ENCODE results near the gene USP17L29. TPM values are rescaled to one million over a fixed set of nuclear protein-coding genes. Genes with fewer than 3 reads are reported as not detected.
"Not testable (repeated sequence)": the region's sequence is repeated elsewhere in the genome, so short reads cannot be mapped to it uniquely, and the experiment has no call there.

The USP17L29 gene
- total RNA-seq, result not detected
- total RNA-seq (2013), result not detected

DNA sequence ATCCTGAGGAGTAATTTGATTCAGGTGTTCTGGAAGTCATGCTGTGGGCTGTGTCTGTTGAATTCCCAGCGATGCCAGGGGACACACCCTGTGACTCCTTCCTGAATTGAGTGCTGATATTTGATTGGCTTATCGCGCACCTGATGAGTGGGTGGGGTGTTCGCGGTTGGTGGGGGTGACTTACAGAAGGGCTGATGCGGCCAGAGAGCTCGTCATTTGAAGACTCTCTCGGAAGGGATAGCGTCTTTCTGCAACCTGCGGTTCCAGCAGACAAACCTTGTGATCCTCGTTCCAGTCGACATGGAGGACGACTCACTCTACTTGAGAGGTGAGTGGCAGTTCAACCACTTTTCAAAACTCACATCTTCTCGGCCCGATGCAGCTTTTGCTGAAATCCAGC is at the start of gene USP17L29:
TSS of gene USP17L29 (plus strand) at position 301 of the 400 bp plus-strand sequence. CDS start at position 301, 0 bp downstream.
- intact Hi-C loops (cut with micrococcal nuclease); H3K36me3 Mint-ChIP-seq; H3K27me3 ChIP-seq (ENCODE audit: control insufficient read depth, insufficient read depth, low read length); H3K9me3 ChIP-seq (ENCODE audit: control insufficient read depth, insufficient read depth, low read length); H3K4me1 ChIP-seq (ENCODE audit: control insufficient read depth, insufficient read depth, low read length); H3K4me3 Mint-ChIP-seq; H3K27me3 Mint-ChIP-seq (ENCODE audit: low read depth in 2 of 2); H3K9me3 Mint-ChIP-seq; H3K27ac ChIP-seq (ENCODE audit: low read length); H3K4me3 ChIP-seq (ENCODE audit: low read length); ATAC-seq; H3K4me1 Mint-ChIP-seq; DNase-seq; H3K27ac Mint-ChIP-seq; H3K36me3 ChIP-seq (ENCODE audit: control insufficient read depth, insufficient read depth, low read length): not testable (repeated sequence)
- no CpG with 5 or more reads among the region's 15 CpGs for WGBS (ENCODE audit: insufficient coverage)

- H3K27me3 Mint-ChIP-seq (ENCODE audit: low read depth in 2 of 2); intact Hi-C loops (cut with micrococcal nuclease); H3K36me3 ChIP-seq (ENCODE audit: control insufficient read depth, insufficient read depth, low read length); H3K4me1 ChIP-seq (ENCODE audit: control insufficient read depth, insufficient read depth, low read length); H3K27ac ChIP-seq (ENCODE audit: low read length); H3K27me3 ChIP-seq (ENCODE audit: control insufficient read depth, insufficient read depth, low read length); H3K9me3 ChIP-seq (ENCODE audit: control insufficient read depth, insufficient read depth, low read length); H3K27ac Mint-ChIP-seq; H3K4me3 Mint-ChIP-seq; H3K9me3 Mint-ChIP-seq; H3K4me1 Mint-ChIP-seq; DNase-seq; H3K36me3 Mint-ChIP-seq; H3K4me3 ChIP-seq (ENCODE audit: low read length); ATAC-seq: not testable (repeated sequence)
- no CpG with 5 or more reads among the region's 13 CpGs for WGBS (ENCODE audit: insufficient coverage)
These were observed 29.2 kb upstream of the USP17L29 start for GRCh38 chr4:9324191-9324590.

- intact Hi-C loops (cut with micrococcal nuclease); H3K36me3 Mint-ChIP-seq; H3K4me3 ChIP-seq (ENCODE audit: low read length); ATAC-seq; H3K4me1 Mint-ChIP-seq; H3K4me1 ChIP-seq (ENCODE audit: control insufficient read depth, insufficient read depth, low read length); DNase-seq; H3K36me3 ChIP-seq (ENCODE audit: control insufficient read depth, insufficient read depth, low read length); H3K9me3 ChIP-seq (ENCODE audit: control insufficient read depth, insufficient read depth, low read length); H3K27ac Mint-ChIP-seq; H3K27me3 Mint-ChIP-seq (ENCODE audit: low read depth in 2 of 2); H3K27me3 ChIP-seq (ENCODE audit: control insufficient read depth, insufficient read depth, low read length); H3K27ac ChIP-seq (ENCODE audit: low read length); H3K4me3 Mint-ChIP-seq; H3K9me3 Mint-ChIP-seq: not testable (repeated sequence)
- WGBS (ENCODE audit: insufficient coverage), result no CpG with 5 or more reads among the region's 15 CpGs
These were observed 28.6 kb upstream of the USP17L29 start, which contains the start of gene USP17L24 for GRCh38 chr4:9324865-9325264. Gene USP17L24 (plus strand): TSS chr4:9325165. CDS start chr4:9325165, 0 bp downstream.

DNA sequence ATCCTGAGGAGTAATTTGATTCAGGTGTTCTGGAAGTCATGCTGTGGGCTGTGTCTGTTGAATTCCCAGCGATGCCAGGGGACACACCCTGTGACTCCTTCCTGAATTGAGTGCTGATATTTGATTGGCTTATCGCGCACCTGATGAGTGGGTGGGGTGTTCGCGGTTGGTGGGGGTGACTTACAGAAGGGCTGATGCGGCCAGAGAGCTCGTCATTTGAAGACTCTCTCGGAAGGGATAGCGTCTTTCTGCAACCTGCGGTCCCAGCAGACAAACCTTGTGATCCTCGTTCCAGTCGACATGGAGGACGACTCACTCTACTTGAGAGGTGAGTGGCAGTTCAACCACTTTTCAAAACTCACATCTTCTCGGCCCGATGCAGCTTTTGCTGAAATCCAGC is 23.8 kb upstream of the USP17L29 start, which contains the start of gene USP17L25:
TSS of gene USP17L25 (plus strand) at position 301 of the 400 bp plus-strand sequence. CDS start at position 301, 0 bp downstream.
- H3K4me3 ChIP-seq (ENCODE audit: low read length); H3K4me1 ChIP-seq (ENCODE audit: control insufficient read depth, insufficient read depth, low read length); H3K27ac Mint-ChIP-seq; DNase-seq; H3K9me3 Mint-ChIP-seq; ATAC-seq; H3K9me3 ChIP-seq (ENCODE audit: control insufficient read depth, insufficient read depth, low read length); H3K27ac ChIP-seq (ENCODE audit: low read length); intact Hi-C loops (cut with micrococcal nuclease); H3K27me3 ChIP-seq (ENCODE audit: control insufficient read depth, insufficient read depth, low read length); H3K27me3 Mint-ChIP-seq (ENCODE audit: low read depth in 2 of 2); H3K4me3 Mint-ChIP-seq; H3K36me3 Mint-ChIP-seq; H3K36me3 ChIP-seq (ENCODE audit: control insufficient read depth, insufficient read depth, low read length); H3K4me1 Mint-ChIP-seq: not testable (repeated sequence)
- no CpG with 5 or more reads among the region's 15 CpGs for WGBS (ENCODE audit: insufficient coverage)

DNA sequence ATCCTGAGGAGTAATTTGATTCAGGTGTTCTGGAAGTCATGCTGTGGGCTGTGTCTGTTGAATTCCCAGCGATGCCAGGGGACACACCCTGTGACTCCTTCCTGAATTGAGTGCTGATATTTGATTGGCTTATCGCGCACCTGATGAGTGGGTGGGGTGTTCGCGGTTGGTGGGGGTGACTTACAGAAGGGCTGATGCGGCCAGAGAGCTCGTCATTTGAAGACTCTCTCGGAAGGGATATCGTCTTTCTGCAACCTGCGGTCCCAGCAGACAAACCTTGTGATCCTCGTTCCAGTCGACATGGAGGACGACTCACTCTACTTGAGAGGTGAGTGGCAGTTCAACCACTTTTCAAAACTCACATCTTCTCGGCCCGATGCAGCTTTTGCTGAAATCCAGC is 19.1 kb upstream of the USP17L29 start, which contains the start of gene USP17L26:
TSS of gene USP17L26 (plus strand) at position 301 of the 400 bp plus-strand sequence. CDS start at position 301, 0 bp downstream.
- intact Hi-C loops (cut with micrococcal nuclease); DNase-seq; H3K27ac ChIP-seq (ENCODE audit: low read length); H3K27me3 ChIP-seq (ENCODE audit: control insufficient read depth, insufficient read depth, low read length); H3K4me3 Mint-ChIP-seq; H3K9me3 ChIP-seq (ENCODE audit: control insufficient read depth, insufficient read depth, low read length); H3K36me3 Mint-ChIP-seq; H3K9me3 Mint-ChIP-seq; H3K4me1 ChIP-seq (ENCODE audit: control insufficient read depth, insufficient read depth, low read length); H3K36me3 ChIP-seq (ENCODE audit: control insufficient read depth, insufficient read depth, low read length); H3K27me3 Mint-ChIP-seq (ENCODE audit: low read depth in 2 of 2); H3K27ac Mint-ChIP-seq; H3K4me1 Mint-ChIP-seq; H3K4me3 ChIP-seq (ENCODE audit: low read length); ATAC-seq: not testable (repeated sequence)
- WGBS (ENCODE audit: insufficient coverage), result no CpG with 5 or more reads among the region's 15 CpGs

DNA sequence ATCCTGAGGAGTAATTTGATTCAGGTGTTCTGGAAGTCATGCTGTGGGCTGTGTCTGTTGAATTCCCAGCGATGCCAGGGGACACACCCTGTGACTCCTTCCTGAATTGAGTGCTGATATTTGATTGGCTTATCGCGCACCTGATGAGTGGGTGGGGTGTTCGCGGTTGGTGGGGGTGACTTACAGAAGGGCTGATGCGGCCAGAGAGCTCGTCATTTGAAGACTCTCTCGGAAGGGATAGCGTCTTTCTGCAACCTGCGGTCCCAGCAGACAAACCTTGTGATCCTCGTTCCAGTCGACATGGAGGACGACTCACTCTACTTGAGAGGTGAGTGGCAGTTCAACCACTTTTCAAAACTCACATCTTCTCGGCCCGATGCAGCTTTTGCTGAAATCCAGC is 14.3 kb upstream of the USP17L29 start, which contains the start of gene USP17L5:
TSS of gene USP17L5 (plus strand) at position 301 of the 400 bp plus-strand sequence. CDS start at position 301, 0 bp downstream.
- H3K4me1 ChIP-seq (ENCODE audit: control insufficient read depth, insufficient read depth, low read length); H3K4me3 Mint-ChIP-seq; H3K4me1 Mint-ChIP-seq; DNase-seq; H3K27ac ChIP-seq (ENCODE audit: low read length); H3K27ac Mint-ChIP-seq; H3K27me3 Mint-ChIP-seq (ENCODE audit: low read depth in 2 of 2); H3K27me3 ChIP-seq (ENCODE audit: control insufficient read depth, insufficient read depth, low read length); H3K36me3 Mint-ChIP-seq; ATAC-seq; H3K4me3 ChIP-seq (ENCODE audit: low read length); intact Hi-C loops (cut with micrococcal nuclease); H3K9me3 ChIP-seq (ENCODE audit: control insufficient read depth, insufficient read depth, low read length); H3K36me3 ChIP-seq (ENCODE audit: control insufficient read depth, insufficient read depth, low read length); H3K9me3 Mint-ChIP-seq: not testable (repeated sequence)
- WGBS (ENCODE audit: insufficient coverage), result no CpG with 5 or more reads among the region's 15 CpGs

DNA sequence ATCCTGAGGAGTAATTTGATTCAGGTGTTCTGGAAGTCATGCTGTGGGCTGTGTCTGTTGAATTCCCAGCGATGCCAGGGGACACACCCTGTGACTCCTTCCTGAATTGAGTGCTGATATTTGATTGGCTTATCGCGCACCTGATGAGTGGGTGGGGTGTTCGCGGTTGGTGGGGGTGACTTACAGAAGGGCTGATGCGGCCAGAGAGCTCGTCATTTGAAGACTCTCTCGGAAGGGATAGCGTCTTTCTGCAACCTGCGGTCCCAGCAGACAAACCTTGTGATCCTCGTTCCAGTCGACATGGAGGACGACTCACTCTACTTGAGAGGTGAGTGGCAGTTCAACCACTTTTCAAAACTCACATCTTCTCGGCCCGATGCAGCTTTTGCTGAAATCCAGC is 9.6 kb upstream of the USP17L29 start, which contains the start of gene USP17L27:
TSS of gene USP17L27 (plus strand) at position 301 of the 400 bp plus-strand sequence. CDS start at position 301, 0 bp downstream.
- WGBS (ENCODE audit: insufficient coverage), result no CpG with 5 or more reads among the region's 15 CpGs
- intact Hi-C loops (cut with micrococcal nuclease); H3K9me3 Mint-ChIP-seq; H3K27ac ChIP-seq (ENCODE audit: low read length); H3K4me3 ChIP-seq (ENCODE audit: low read length); H3K27me3 Mint-ChIP-seq (ENCODE audit: low read depth in 2 of 2); DNase-seq; ATAC-seq; H3K27ac Mint-ChIP-seq; H3K36me3 ChIP-seq (ENCODE audit: control insufficient read depth, insufficient read depth, low read length); H3K9me3 ChIP-seq (ENCODE audit: control insufficient read depth, insufficient read depth, low read length); H3K4me3 Mint-ChIP-seq; H3K27me3 ChIP-seq (ENCODE audit: control insufficient read depth, insufficient read depth, low read length); H3K36me3 Mint-ChIP-seq; H3K4me1 Mint-ChIP-seq; H3K4me1 ChIP-seq (ENCODE audit: control insufficient read depth, insufficient read depth, low read length): not testable (repeated sequence)

DNA sequence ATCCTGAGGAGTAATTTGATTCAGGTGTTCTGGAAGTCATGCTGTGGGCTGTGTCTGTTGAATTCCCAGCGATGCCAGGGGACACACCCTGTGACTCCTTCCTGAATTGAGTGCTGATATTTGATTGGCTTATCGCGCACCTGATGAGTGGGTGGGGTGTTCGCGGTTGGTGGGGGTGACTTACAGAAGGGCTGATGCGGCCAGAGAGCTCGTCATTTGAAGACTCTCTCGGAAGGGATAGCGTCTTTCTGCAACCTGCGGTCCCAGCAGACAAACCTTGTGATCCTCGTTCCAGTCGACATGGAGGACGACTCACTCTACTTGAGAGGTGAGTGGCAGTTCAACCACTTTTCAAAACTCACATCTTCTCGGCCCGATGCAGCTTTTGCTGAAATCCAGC is 4.8 kb upstream of the USP17L29 start, which contains the start of gene USP17L28:
TSS of gene USP17L28 (plus strand) at position 301 of the 400 bp plus-strand sequence. CDS start at position 301, 0 bp downstream.
- H3K9me3 ChIP-seq (ENCODE audit: control insufficient read depth, insufficient read depth, low read length); H3K27me3 Mint-ChIP-seq (ENCODE audit: low read depth in 2 of 2); DNase-seq; ATAC-seq; H3K27me3 ChIP-seq (ENCODE audit: control insufficient read depth, insufficient read depth, low read length); H3K4me1 ChIP-seq (ENCODE audit: control insufficient read depth, insufficient read depth, low read length); H3K4me1 Mint-ChIP-seq; H3K36me3 ChIP-seq (ENCODE audit: control insufficient read depth, insufficient read depth, low read length); H3K27ac ChIP-seq (ENCODE audit: low read length); H3K4me3 ChIP-seq (ENCODE audit: low read length); H3K4me3 Mint-ChIP-seq; intact Hi-C loops (cut with micrococcal nuclease); H3K9me3 Mint-ChIP-seq; H3K36me3 Mint-ChIP-seq; H3K27ac Mint-ChIP-seq: not testable (repeated sequence)
- WGBS (ENCODE audit: insufficient coverage), result no CpG with 5 or more reads among the region's 15 CpGs
